GM12878 (cell line): ENCODE measurements around the gene ABCB10. TPM values are rescaled to one million over a fixed set of nuclear protein-coding genes. Genes with fewer than 3 reads are reported as not detected.

Source experiments
- ATAC-seq: fragments of 200-7000 bp; cut with Tn5 transposase; 3 replicates; pipeline ENCODE4 v1.9.1; 2020; ENCODE audit warnings: mild to moderate bottlenecking, moderate library complexity
- BruUV-seq: library from RNA; stranded (reverse); fragments of 400-500 nt; replicated peaks from 2 replicates; lab custom pipeline; 2021; lab: Mats Ljungman, UMichigan
- CTCF ChIA-PET: fragments of 300-600 bp; sonication (Branson Sonifier 250); formaldehyde crosslinking; extraction: SDS; loops from one replicate; lab custom pipeline; 2021; ENCODE audit warnings: inconsistent platforms; lab: Yijun Ruan, JAX
- POLR2A ChIA-PET: fragments of 350-600 bp; formaldehyde crosslinking; extraction: SDS; loops from one replicate; lab custom pipeline; 2021; ENCODE audit warnings: inconsistent platforms; lab: Charles Lee
- RAD21 ChIA-PET: fragments of 300-600 bp; sonication (Branson Sonifier 250); formaldehyde crosslinking; loops from one replicate; lab custom pipeline; 2023; ENCODE audit warnings: antibody characterized with exemption; ENCODE audit not compliant: unreplicated experiment; lab: Charles Lee
- SMC1A ChIA-PET: fragments of 300-600 bp; sonication (Branson Sonifier 250); formaldehyde crosslinking; loops from one replicate; lab custom pipeline; 2023; ENCODE audit not compliant: unreplicated experiment, uncharacterized antibody; lab: Charles Lee
- DNase-seq: peaks from one replicate; pipeline ENCODE4 v3.0.0-alpha.2; 2011; ENCODE audit warnings: low read depth, low spot score
- FAIRE-seq: peaks from 3 replicates; lab custom pipeline; 2011; peaks lifted over from hg19 to GRCh38; lab: Jason Lieb, UNC
- H2AFZ ChIP-seq: 2 replicates; pipeline ENCODE4 v1.6.0; 2011; ENCODE audit warnings: low read depth, low read length, control low read depth; ENCODE audit not compliant: control insufficient read depth
- H3K27ac ChIP-seq: 2 replicates; pipeline ENCODE4 v1.5.1; 2011; ENCODE audit warnings: control low read depth; ENCODE audit not compliant: control insufficient read depth, insufficient read depth
- H3K27me3 ChIP-seq, 2 experiments: replicated peaks in 1 of 2; 2 replicates each; pipeline versions ENCODE4 v1.6.0 to v1.6.1; 2011; ENCODE audit warnings: low read length in 1 of 2; ENCODE audit not compliant: control insufficient read depth in 2 of 2, insufficient read depth in 2 of 2
- H3K36me3 ChIP-seq, 2 experiments: 2 replicates each; pipeline ENCODE4 v1.5.1; 2011; ENCODE audit warnings: low read length in 1 of 2; ENCODE audit not compliant: control insufficient read depth in 2 of 2, insufficient read depth in 2 of 2
- H3K4me1 ChIP-seq: 2 replicates; pipeline ENCODE4 v1.6.1; 2011; ENCODE audit warnings: mild to moderate bottlenecking, low read length, moderate library complexity, mixed read lengths; ENCODE audit not compliant: control insufficient read depth, insufficient read depth
- H3K4me2 ChIP-seq: 2 replicates; pipeline ENCODE4 v1.6.0; 2011; ENCODE audit warnings: control low read depth; ENCODE audit not compliant: control insufficient read depth, insufficient read depth
- H3K4me3 ChIP-seq: fragments of 200-600 bp; sonication (generic); 2 replicates; pipeline ENCODE4 v1.5.1; 2016
- H3K79me2 ChIP-seq: 2 replicates; pipeline ENCODE4 v1.6.0; 2011; ENCODE audit warnings: low read length; ENCODE audit not compliant: control insufficient read depth, insufficient read depth
- H3K9ac ChIP-seq: 2 replicates; pipeline ENCODE4 v1.8.0; 2011; ENCODE audit warnings: low read length, control low read depth, mixed read lengths; ENCODE audit not compliant: control insufficient read depth, insufficient read depth
- H3K9me3 ChIP-seq: replicated peaks from 3 replicates; pipeline ENCODE4 v1.5.1; 2011; ENCODE audit warnings: mild to moderate bottlenecking, low read length; ENCODE audit not compliant: control insufficient read depth, insufficient read depth
- H4K20me1 ChIP-seq: 2 replicates; pipeline ENCODE4 v1.6.0; 2011; ENCODE audit not compliant: control insufficient read depth, insufficient read depth
- ASH2L ChIP-seq: fragments of 300-600, 200-600 bp; sonication (generic); IDR thresholded peaks from 2 replicates; pipeline ENCODE4 v1.6.1; 2017; ENCODE audit warnings: low read depth, mild to moderate bottlenecking, borderline replicate concordance
- BCL3 ChIP-seq: IDR thresholded peaks from 2 replicates; pipeline ENCODE4 v1.6.1; 2011; ENCODE audit warnings: borderline replicate concordance, low read depth, mild to moderate bottlenecking, moderate library complexity, low read length; ENCODE audit not compliant: insufficient read depth, poor library complexity, severe bottlenecking
- BCLAF1 ChIP-seq: fragments of 450-650 bp; IDR thresholded peaks from 2 replicates; pipeline ENCODE4 v1.6.1; 2017; ENCODE audit warnings: antibody characterized with exemption, mild to moderate bottlenecking, moderate library complexity
- MXI1 ChIP-seq: fragments of 150-350 bp; IDR thresholded peaks from 2 replicates; pipeline ENCODE4 v1.6.1; 2011; ENCODE audit warnings: low read depth, mild to moderate bottlenecking, inconsistent platforms, low read length, improper control_type of control experiment
- RELA ChIP-seq: fragments of 450-650 bp; IDR thresholded peaks from 2 replicates; pipeline ENCODE4 v1.8.0; 2014; ENCODE audit warnings: borderline replicate concordance; ENCODE audit not compliant: partially characterized antibody
- SMAD5 ChIP-seq: IDR thresholded peaks from 2 replicates; pipeline ENCODE4 v1.6.1; 2016; ENCODE audit warnings: antibody characterized with exemption, low read depth
- ZBTB33 ChIP-seq: fragments of 450-650 bp; IDR thresholded peaks from 2 replicates; pipeline ENCODE4 v1.6.1; 2017; ENCODE audit warnings: mild to moderate bottlenecking
- ZSCAN29 ChIP-seq: fragments of 450-650 bp; IDR thresholded peaks from 2 replicates; pipeline ENCODE4 v1.6.1; 2017; ENCODE audit warnings: mild to moderate bottlenecking, moderate library complexity
- WGBS: methylation state at CpG from one replicate; pipeline ENCODE4 v1.1.6; 2016; ENCODE audit warnings: low lambda C conversion rate; ENCODE audit not compliant: insufficient replicate concordance, insufficient coverage; ENCODE audit errors: missing lambda C conversion rate; 5-methylcytosine and 5-hydroxymethylcytosine counted together
- in situ Hi-C: fragments of 300-500 bp; cut with MboI; formaldehyde crosslinking; loops from 9 replicates; pipeline ENCODE4 v1.14.3; 2018; ENCODE audit warnings: mixed read lengths
- intact Hi-C: fragments of 100-400 bp; cut with micrococcal nuclease; formaldehyde crosslinking; loops from one replicate; pipeline ENCODE4 v1.14.2; 2022; ENCODE audit not compliant: unreplicated experiment
- polyA plus RNA-seq, 11 experiments: library from polyadenylated mRNA; depleted of rRNA in 4 of 11; unstranded in 6 of 11; stranded (reverse) in 5 of 11; fragments of >200 nt; fragmentation: Nextera tagmentation in 4 of 11; fragmentation: Illumina TruSeq in 1 of 11; extraction: Ambion mirVana in 4 of 11; extraction: Trizol in 1 of 11; gene quantifications; 1 replicate in 1 of 11; 2 replicates in 10 of 11; pipeline versions ENCODE4 v1.2.1 to v1.2.3, GENCODE V29; 2011 to 2016; ENCODE audit warnings: inconsistent platforms in 2 of 11, missing spikeins in 2 of 11, low read depth in 1 of 11
- total RNA-seq, 4 experiments: library from RNA; depleted of rRNA in 3 of 4; stranded (reverse); fragments of >200 nt in 3 of 4; fragmentation: Illumina TruSeq in 1 of 4; extraction: Trizol in 1 of 4; gene quantifications; 2 replicates each; pipeline versions ENCODE4 v1.2.1 to v1.2.3, GENCODE V29; 2013 to 2021

Gene ABCB10
- total and polyA plus RNA-seq, 10 of the 15 experiments (the other 5 are each of a cell fraction or from before 2014, with no cell fraction given), result 8.0 to 30.5 (median 16.7) TPM

DNA sequence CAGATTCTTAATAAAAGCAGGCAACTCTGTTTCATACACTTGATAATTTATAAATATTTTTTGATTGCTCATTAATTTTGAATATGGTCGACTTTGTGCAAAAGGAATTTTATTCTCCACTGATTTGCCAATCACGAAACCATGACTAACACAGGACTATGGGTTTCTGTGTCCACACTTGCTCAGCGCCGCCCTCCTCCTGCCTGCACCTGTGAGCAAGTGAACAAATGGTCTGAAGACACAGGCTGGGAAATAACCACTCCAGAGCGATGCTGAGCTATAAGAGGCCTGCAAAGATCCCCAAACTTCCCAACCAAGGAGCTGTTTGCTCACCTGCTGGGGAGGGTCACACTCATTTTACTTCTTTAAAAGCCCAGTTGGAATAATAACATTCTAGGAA lies 19.6 kb downstream of the ABCB10 start:
- RAD21 ChIA-PET, result no interaction called here
- no TSS peak for BruUV-seq
- H3K27me3 ChIP-seq, result no peaks in the 10 kb centered on the region
- no peak overlapping the region for H3K4me2 ChIP-seq
- intact Hi-C loops, result no loop called here
- CTCF ChIA-PET, result interaction anchor here (0.7 kb wide), 1 partner anchor 11 kb away, joined by 3 read pairs; no protein-coding TSS in a partner anchor
- H3K27ac ChIP-seq, result no peak overlapping the region
- no peaks in the 10 kb centered on the region for H3K79me2 ChIP-seq
- SMC1A ChIA-PET, result no interaction called here
- H3K4me3 ChIP-seq, result no peak overlapping the region
- no peak overlapping the region for H3K9ac ChIP-seq
- TF ChIP-seq BCL3, result peak; percentile 80
- no peak for TF ChIP-seq SMAD5
- TF ChIP-seq MXI1, result no peak
- no peak for TF ChIP-seq ZSCAN29
- TF ChIP-seq, all 136 proteins: peak for 1
- POLR2A ChIA-PET, result no interaction called here
- 96% methylated on average over 5 of the region's 5 CpGs for WGBS
- Histone ChIP-seq H3K4me1 (no peaks in the 10 kb centered on the region), H2AFZ (no peak overlapping the region), H3K36me3 (peaks cover 4 to 18% of the 10 kb centered on the region in 2 experiments), H3K9me3 (no peaks in the 10 kb centered on the region), H4K20me1 (no peaks in the 10 kb centered on the region)
- in situ Hi-C loops, result no loop called here
- no peak for ATAC-seq
- no peak for DNase-seq
- no peak for FAIRE-seq

GRCh38 chr1:229537894-229538293 lies 20.6 kb downstream of the ABCB10 start:
- ChIA-PET POLR2A (no interaction called here), CTCF (no interaction called here), RAD21 (no interaction called here), SMC1A (no interaction called here)
- in situ Hi-C loops (no loop called here), intact Hi-C loops (no loop called here)
- Histone ChIP-seq H3K4me2 (no peak overlapping the region), H3K79me2 (no peaks in the 10 kb centered on the region), H3K9ac (no peak overlapping the region), H3K4me1 (no peaks in the 10 kb centered on the region), H4K20me1 (no peaks in the 10 kb centered on the region), H3K27me3 (no peaks in the 10 kb centered on the region), H3K27ac (no peak overlapping the region), H3K4me3 (no peak overlapping the region), H3K9me3 (no peaks in the 10 kb centered on the region), H3K36me3 (peaks cover 4 to 10% of the 10 kb centered on the region in 2 experiments), H2AFZ (no peak overlapping the region)
- ATAC-seq, result no peak
- no TSS peak for BruUV-seq
- 95% methylated on average over 4 of the region's 4 CpGs for WGBS
- no peak for FAIRE-seq
- no peak for DNase-seq
- TF ChIP-seq ZBTB33 (no peak), BCLAF1 (no peak), RELA (no peak), ASH2L (no peak)
